ENCODE data around the gene IGIP. TPM values are rescaled to one million over a fixed set of nuclear protein-coding genes. Genes with fewer than 3 reads are reported as not detected.

Gene IGIP
- total and polyA plus RNA-seq, 2 of the 8 experiments (the other 6 are each of a cell fraction or from before 2014, with no cell fraction given): 0.32 to 0.69 TPM

DNA sequence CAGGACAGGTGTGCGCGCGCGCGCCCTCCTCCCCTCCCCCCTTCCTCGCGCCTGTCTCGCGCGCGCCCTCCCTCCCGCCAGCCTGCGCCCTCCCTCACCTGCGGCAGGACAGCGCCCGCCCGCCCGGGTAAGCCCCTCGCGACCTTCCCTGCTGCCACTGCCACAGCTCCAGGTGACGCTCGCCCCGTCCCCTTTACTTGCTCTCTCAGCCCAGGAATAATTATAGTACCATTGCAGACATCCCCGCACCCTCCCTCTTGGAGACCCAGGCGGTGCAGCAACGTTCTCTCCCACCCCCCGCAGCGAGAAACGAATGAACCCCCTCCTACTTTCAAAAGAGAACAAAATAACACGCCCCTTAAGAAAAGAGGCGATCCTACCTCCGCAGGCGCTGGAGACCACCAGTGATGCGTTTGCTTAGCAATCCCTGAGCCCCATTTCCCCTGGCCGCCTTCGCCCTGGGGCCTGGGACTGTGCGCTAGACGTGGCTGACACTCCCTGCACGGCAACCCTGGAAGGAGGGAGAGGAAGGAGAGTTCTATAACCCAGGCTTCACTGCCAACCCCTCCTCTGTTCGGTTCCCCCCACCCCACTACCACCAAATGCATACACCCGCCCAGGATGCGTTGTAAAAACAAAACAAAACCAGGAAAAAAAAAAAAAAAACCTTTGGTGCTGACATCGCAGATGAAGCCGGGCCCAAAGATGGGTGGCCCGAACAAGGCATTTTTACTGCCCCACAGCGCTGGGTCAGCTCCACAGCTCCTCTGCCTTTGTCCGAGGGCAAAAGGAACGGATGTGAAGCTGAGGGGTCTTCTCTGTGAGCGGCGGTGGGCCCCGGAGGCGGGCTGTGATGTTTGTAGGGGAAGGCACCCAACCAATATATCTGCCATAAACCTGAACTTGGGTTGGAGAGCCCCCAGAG, 17.4 kb upstream of the IGIP start:
- Histone ChIP-seq H3K23me2 (ENCODE audit: low read depth, low read length) (peaks cover 13% of the 10 kb centered on the region; the same call in 1 of the 2 replicates), H3K4ac (replicated peaks; ENCODE audit: insufficient read length, low read depth, low read length) (no peak overlapping the region), H4K8ac (ENCODE audit: extremely low read depth, insufficient read depth, low read length) (peak overlapping the region; percentile 40; the same call in 1 of the 2 replicates), H2AFZ (ENCODE audit: low read length) (no peak overlapping the region), H3K18ac (ENCODE audit: extremely low read depth, low read length) (no peak overlapping the region; the same call in 1 of the 2 replicates), H3K27ac (ENCODE audit: low read depth, low read length) (no peak overlapping the region), H3K9ac (replicated peaks in 1 of 4; ENCODE audit: extremely low read depth in 1 of 4, low read depth in 3 of 4, low read length in 3 of 4) (peak overlapping the region in 1 of 4 experiments; percentile 60; a peak in 1 of 7 replicates), H2BK12ac (ENCODE audit: low read depth, low read length) (no peak overlapping the region), H2BK15ac (ENCODE audit: low read length) (0 out of 2 replicates have a peak overlapping the region, but pooled peaks have one; percentile 22), H3K79me1 (ENCODE audit: low read depth, low read length) (no peaks in the 10 kb centered on the region), H4K91ac (replicated peaks; ENCODE audit: insufficient read length, low read length) (no peak overlapping the region), H3K79me2 (ENCODE audit: control insufficient read depth in 1 of 2, insufficient read depth in 2 of 2, low read length in 2 of 2) (no peaks in the 10 kb centered on the region), H3K4me2 (ENCODE audit: insufficient read depth in 1 of 2, low read depth in 2 of 2, low read length in 2 of 2) (peak overlapping the region; percentile 82 to 90), H3K14ac (ENCODE audit: insufficient read length) (no peak overlapping the region), H2AK5ac (ENCODE audit: low read depth, low read length) (no peak overlapping the region), H3K56ac (replicated peaks; ENCODE audit: insufficient read length, low read depth, low read length) (no peak overlapping the region), H3K36me3 (ENCODE audit: control insufficient read depth in 2 of 4, insufficient read depth in 4 of 4, low read length in 3 of 4) (no peaks in the 10 kb centered on the region), H2BK120ac (replicated peaks; ENCODE audit: low read depth, low read length) (no peak overlapping the region), H2BK20ac (ENCODE audit: low read length) (no peak overlapping the region), H3K4me1 (replicated peaks in 1 of 4; ENCODE audit: control insufficient read depth in 3 of 4, insufficient read depth in 4 of 4, low read length in 3 of 4) (peaks cover 0 to 19% (median 9%) of the 10 kb centered on the region in 4 experiments; a peak in 5 of 7 replicates), H3K23ac (ENCODE audit: insufficient read length) (no peak overlapping the region), H4K5ac (ENCODE audit: insufficient read length, low read depth, low read length) (no peak overlapping the region), H3K27me3 (replicated peaks in 1 of 4; ENCODE audit: control insufficient read depth in 3 of 4, extremely low read depth in 1 of 4, insufficient read depth in 3 of 4, low read length in 3 of 4) (peaks cover 38 to 85% (median 60%) of the 10 kb centered on the region in 4 experiments), H2BK5ac (ENCODE audit: low read depth, low read length) (peak overlapping the region; percentile 46; the same call in 1 of the 2 replicates), H3K4me3 (ENCODE audit: extremely low read depth in 1 of 4, insufficient read depth in 2 of 4, low read depth in 3 of 4, low read length in 4 of 4) (peak overlapping the region; percentile 39 to 75 (median 64)), H3K9me3 (ENCODE audit: insufficient read depth in 2 of 2, low read depth in 1 of 2, low read length in 1 of 2) (no peaks in the 10 kb centered on the region), H4K20me1 (replicated peaks in 1 of 2; ENCODE audit: control insufficient read depth in 1 of 2, insufficient read depth in 2 of 2, low read length in 2 of 2) (peaks cover 7 to 16% of the 10 kb centered on the region in 2 experiments)
- 1% methylated on average over 30 of the region's 52 CpGs; no CpG with 5 or more reads in 1 of the 2 experiments for WGBS, 2 experiments (ENCODE audit: extremely low coverage in 1 of 2, insufficient coverage in 1 of 2, insufficient read length in 1 of 2, insufficient replicate concordance in 2 of 2, low coverage in 1 of 2, low lambda C conversion rate in 2 of 2, missing lambda C conversion rate in 1 of 2)
- DNase-seq (ENCODE audit: low read depth in 1 of 2, low spot score in 2 of 2) (peak in 1 of 2 experiments; percentile 60), FAIRE-seq (no peak)
- ChIA-PET POLR2A (ENCODE audit: partially characterized antibody) (interaction anchor here (1.0 to 1.4 kb wide), 3 partner anchors 38 to 68 kb away, joined by 3 to 4 read pairs (median 4); no protein-coding TSS in a partner anchor), CTCF (ENCODE audit: partially characterized antibody) (interaction anchor here (1.0 to 3.1 kb wide), 2 partner anchors 10 to 37 kb away, joined by 3 to 24 read pairs; no protein-coding TSS in a partner anchor)
- TF ChIP-seq SRF (IDR thresholded peaks at IDR 0.05; ENCODE audit: low read depth, low read length) (no peak), RNF2 (IDR thresholded peaks at IDR 0.05; ENCODE audit: borderline replicate concordance, low read depth, low read length, missing control alignments, poor library complexity, severe bottlenecking) (no peak), HDAC2 (IDR thresholded peaks at IDR 0.05; ENCODE audit: borderline replicate concordance in 1 of 2, low read depth in 2 of 2, low read length in 2 of 2) (no peak; a peak in 1 of 4 replicates), BCL11A (IDR thresholded peaks at IDR 0.05; ENCODE audit: low read depth in 2 of 2, low read length in 2 of 2) (no peak), YY1 (IDR thresholded peaks at IDR 0.05; ENCODE audit: low read depth, low read length) (no peak), CBX5 (IDR thresholded peaks at IDR 0.05; ENCODE audit: low read depth, low read length) (no peak), CHD1 (IDR thresholded peaks at IDR 0.05; ENCODE audit: low read depth, low read length) (no peak), TEAD4 (IDR thresholded peaks at IDR 0.05; ENCODE audit: low read depth, low read length) (no peak)
- TF ChIP-seq, protein P1, sequence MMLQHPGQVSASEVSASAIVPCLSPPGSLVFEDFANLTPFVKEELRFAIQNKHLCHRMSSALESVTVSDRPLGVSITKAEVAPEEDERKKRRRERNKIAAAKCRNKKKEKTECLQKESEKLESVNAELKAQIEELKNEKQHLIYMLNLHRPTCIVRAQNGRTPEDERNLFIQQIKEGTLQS (IDR thresholded peaks at IDR 0.05; ENCODE audit: insufficient read depth, low read depth, low read length): no peak

Measured in H1 (cell line).